IPS DF 6.9 (cell line): ENCODE measurements around the gene KCNK1.
"Not testable (repeated sequence)": the region's sequence is repeated elsewhere in the genome, so short reads cannot be mapped to it uniquely, and the experiment has no call there.

Experiments used
- DNase-seq: peaks from one replicate; pipeline ENCODE4 v3.0.0-alpha.2; 2013; ENCODE audit warnings: low read depth, low spot score
- H3K27ac ChIP-seq: one replicate; pipeline ENCODE4 v1.5.1; 2013; ENCODE audit warnings: low read length, control low read depth
- H3K27me3 ChIP-seq: 2 replicates; pipeline ENCODE4 v1.6.1; 2013; ENCODE audit warnings: mild to moderate bottlenecking, low read length; ENCODE audit not compliant: control insufficient read depth, insufficient read depth
- H3K36me3 ChIP-seq: 2 replicates; pipeline ENCODE4 v1.6.1; 2013; ENCODE audit warnings: low read length; ENCODE audit not compliant: control insufficient read depth, insufficient read depth
- H3K4me1 ChIP-seq: 2 replicates; pipeline ENCODE4 v1.6.1; 2013; ENCODE audit warnings: low read length; ENCODE audit not compliant: control insufficient read depth, insufficient read depth
- H3K4me3 ChIP-seq: 2 replicates; pipeline ENCODE4 v1.5.1; 2013; ENCODE audit warnings: mild to moderate bottlenecking, low read length
- H3K9me3 ChIP-seq: 2 replicates; pipeline ENCODE4 v1.6.1; 2013; ENCODE audit warnings: low read length, inconsistent platforms; ENCODE audit not compliant: control insufficient read depth, insufficient read depth
- WGBS: extraction: QIAGEN DNeasy Blood & Tissue Kit; methylation state at CpG from one replicate; pipeline ENCODE4 v1.1.7; 2013; ENCODE audit warnings: mixed read lengths, missing lambda C conversion rate; ENCODE audit not compliant: insufficient read length, insufficient coverage; 5-methylcytosine and 5-hydroxymethylcytosine counted together

KCNK1 gene

DNA sequence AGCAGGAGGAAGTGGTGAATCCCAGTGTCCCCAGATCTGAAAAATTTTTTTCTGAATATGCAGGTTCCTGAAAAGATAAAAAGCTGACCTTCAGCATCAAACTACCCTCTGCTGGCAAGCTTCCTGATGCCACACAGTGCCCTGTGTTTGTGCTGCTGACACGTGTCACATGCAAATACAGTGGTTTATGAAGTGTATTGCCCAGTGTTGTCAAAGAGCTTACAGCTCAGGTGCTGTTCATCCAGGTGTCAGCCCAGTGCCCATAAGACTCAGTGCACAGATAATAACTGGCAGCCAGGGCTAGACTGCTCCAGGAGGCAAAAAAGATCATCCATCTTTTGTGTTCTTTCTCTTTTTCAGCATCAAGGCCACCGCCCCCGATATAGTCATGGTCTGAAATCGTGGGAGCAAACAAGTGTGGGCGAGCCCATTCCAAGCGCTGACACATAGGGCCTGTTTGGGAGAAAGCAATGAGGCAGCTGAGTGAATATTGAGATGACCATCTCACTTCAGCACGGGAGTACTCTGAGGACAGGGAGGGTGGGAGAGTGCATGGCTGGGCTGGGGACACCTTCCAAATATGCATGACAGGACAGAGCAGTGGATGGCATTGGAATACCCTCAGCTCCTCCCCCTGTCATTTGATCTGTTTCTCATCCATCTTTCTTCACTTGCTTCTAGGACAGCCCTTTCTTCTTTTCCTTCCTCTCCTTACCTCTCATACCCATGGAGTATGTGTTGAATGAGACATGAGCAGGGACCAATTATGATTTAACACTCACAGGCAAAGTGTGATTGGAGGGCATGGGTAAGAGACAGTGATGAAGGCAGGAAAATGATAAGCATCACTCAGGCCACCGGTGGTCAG, 6.4 kb upstream of the KCNK1 start:
- Histone ChIP-seq H3K27me3 (no peaks in the 10 kb centered on the region), H3K4me3 (no peak overlapping the region), H3K27ac (no peak overlapping the region), H3K4me1 (no peaks in the 10 kb centered on the region), H3K9me3 (no peaks in the 10 kb centered on the region), H3K36me3 (no peaks in the 10 kb centered on the region)
- WGBS = no CpG with 5 or more reads among the region's 8 CpGs
- no peak for DNase-seq

DNA sequence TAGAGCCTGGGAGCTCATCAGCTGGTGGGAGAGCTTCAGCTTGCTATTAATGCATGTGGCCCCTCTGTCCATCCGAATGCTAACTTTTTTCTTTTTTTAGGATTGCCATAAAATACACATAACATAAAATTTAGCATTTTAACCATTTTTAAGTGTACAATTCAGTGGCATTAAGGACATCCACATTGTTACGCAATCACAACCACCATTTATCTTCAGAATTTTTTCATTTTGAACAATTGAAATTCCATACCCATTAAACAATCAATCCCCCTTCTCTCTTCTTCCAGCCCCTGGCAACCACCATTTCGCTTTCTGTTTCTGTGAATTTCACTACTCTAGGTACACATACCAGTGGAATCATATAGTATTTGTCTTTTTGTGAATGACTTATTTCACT, 4.9 kb upstream of the KCNK1 start:
- Histone ChIP-seq H3K9me3 (no peaks in the 10 kb centered on the region), H3K4me1 (no peaks in the 10 kb centered on the region), H3K4me3 (no peak overlapping the region), H3K27ac (no peak overlapping the region), H3K36me3 (no peaks in the 10 kb centered on the region), H3K27me3 (no peaks in the 10 kb centered on the region)
- DNase-seq = no peak
- WGBS = no CpG with 5 or more reads among the region's 3 CpGs

DNA sequence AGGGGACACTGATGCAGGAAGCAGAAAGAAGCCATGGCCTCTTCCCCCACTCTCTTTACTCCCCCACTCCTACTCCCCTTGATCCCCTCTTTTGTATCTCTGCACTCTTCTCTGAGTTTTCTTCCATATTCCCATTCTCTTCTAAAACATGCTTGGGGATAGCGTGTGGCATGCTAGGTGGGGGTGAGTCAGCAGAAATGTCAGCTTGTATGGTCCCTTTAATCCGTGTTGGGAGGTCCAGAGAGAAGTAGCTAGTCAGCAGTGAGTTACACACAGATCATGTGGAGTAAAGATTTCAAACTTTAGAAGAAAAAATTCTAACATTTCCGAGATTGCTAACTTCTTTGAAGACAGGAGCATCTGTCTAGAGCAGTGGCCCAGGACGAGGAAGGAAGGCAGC, 4.0 kb upstream of the KCNK1 start:
- Histone ChIP-seq H3K36me3 (no peaks in the 10 kb centered on the region), H3K9me3 (no peaks in the 10 kb centered on the region), H3K4me1 (no peaks in the 10 kb centered on the region), H3K4me3 (no peak overlapping the region), H3K27me3 (no peaks in the 10 kb centered on the region), H3K27ac (no peak overlapping the region)
- no CpG with 5 or more reads among the region's 4 CpGs for WGBS
- no peak for DNase-seq

DNA sequence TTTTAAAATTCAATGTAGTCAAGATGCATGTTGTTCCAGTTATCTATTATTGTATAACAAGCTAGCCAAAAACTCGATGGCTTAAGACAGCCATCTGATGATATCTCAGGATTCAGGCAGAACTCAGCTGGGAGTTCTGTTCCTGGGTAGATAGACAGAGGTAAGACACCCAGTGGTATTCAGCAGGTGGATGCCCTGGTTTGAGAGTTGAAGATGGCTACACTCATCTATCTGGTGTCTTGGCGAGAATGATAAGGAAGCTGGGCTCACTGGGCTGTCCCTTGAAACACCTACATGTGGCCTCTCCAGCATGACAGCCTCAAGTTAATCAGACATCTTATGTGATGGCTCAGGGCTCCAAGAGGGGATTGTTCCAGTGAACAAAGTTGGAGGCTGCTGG, 3.3 kb upstream of the KCNK1 start:
- Histone ChIP-seq H3K27ac (no peak overlapping the region), H3K4me3 (no peak overlapping the region), H3K9me3 (no peaks in the 10 kb centered on the region), H3K4me1 (no peaks in the 10 kb centered on the region), H3K27me3 (no peaks in the 10 kb centered on the region; the same call in 1 of the 2 replicates), H3K36me3 (no peaks in the 10 kb centered on the region)
- WGBS = no CpG with 5 or more reads among the region's 2 CpGs
- no peak for DNase-seq

DNA sequence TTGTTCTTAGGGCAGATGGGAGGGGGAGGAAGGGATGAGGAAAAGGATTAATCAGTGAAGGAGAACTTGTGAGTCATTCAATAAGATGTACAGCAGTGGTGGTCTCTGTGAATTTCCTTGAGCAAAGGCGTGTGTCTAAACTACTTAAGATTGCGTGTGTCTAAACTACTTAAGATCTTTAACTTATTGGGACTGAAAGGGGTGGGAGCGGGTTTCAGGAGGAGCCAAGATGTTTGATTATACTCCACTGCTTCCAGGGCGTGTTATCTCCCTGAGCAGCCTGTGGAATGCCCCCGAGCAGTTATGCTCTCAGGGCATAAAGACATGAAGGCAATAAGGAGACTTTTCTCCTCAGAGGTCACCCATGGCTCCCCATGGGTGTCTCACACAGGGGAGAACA, 2.5 kb upstream of the KCNK1 start:
- not testable (repeated sequence) for H3K27ac ChIP-seq, H3K4me3 ChIP-seq, H3K9me3 ChIP-seq, DNase-seq, H3K27me3 ChIP-seq, H3K36me3 ChIP-seq, H3K4me1 ChIP-seq
- WGBS = no CpG with 5 or more reads among the region's 5 CpGs

DNA sequence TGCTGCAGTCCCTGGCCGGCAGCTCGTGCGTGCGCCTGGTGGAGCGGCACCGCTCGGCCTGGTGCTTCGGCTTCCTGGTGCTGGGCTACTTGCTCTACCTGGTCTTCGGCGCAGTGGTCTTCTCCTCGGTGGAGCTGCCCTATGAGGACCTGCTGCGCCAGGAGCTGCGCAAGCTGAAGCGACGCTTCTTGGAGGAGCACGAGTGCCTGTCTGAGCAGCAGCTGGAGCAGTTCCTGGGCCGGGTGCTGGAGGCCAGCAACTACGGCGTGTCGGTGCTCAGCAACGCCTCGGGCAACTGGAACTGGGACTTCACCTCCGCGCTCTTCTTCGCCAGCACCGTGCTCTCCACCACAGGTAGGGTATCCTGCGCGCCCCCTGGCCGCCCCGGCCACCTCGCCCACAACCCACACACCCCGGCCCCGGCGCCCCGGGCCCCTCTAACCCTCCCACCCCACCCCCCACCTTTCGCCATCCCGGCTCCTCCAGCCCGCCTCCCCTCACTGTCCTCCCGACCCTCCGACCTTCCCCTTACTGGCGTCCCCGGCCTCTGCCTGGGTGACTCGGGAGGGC, 352 bp downstream of the KCNK1 start:
- no peak for DNase-seq
- Histone ChIP-seq H3K9me3 (no peaks in the 10 kb centered on the region), H3K4me3 (peak overlapping the region; percentile 36; the same call in 1 of the 2 replicates), H3K27ac (no peak overlapping the region), H3K27me3 (no peaks in the 10 kb centered on the region; the same call in 1 of the 2 replicates), H3K36me3 (no peaks in the 10 kb centered on the region), H3K4me1 (no peaks in the 10 kb centered on the region)
- no CpG with 5 or more reads among the region's 43 CpGs for WGBS

DNA sequence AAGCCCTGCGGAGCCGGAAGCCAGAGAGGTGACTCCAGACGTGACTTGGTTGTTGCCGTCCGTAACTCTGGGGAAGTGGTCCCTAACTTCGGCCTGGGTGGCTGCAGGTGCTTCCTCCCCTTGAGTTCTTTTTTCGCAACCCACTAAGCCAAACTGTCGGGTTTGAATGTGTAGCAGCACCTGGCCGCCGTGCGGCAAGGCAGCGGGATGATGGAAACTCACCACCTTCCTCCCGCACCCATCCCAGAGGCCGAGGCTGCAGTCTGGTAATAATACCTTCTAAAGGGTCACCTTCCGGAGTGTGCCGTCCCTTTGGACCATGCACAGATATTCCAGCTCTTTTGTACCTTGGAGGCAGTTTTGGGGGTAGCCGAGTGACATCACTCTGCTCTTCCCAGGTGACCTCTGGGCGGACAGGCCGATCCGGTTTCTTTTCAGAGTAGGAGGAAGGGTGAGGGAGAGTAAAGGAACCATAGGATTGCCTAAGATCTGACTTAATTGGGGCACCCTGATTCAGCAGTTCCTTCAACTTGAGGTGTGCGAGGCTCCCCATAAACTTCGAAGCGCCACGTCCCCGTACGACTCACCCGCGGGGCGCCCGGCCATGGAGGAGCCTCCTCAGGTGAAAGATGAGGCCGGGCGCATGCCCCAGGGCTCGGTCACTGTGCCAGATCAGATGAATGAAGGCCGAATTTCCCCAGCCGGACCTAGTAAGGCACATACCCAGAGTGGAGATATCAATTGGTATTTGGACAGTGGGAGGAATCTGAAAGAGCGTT, 1.0 kb downstream of the KCNK1 start:
- Histone ChIP-seq H3K27me3 (no peaks in the 10 kb centered on the region; the same call in 1 of the 2 replicates), H3K9me3 (no peaks in the 10 kb centered on the region), H3K4me3 (peak overlapping the region; percentile 36; the same call in 1 of the 2 replicates), H3K36me3 (no peaks in the 10 kb centered on the region), H3K27ac (no peak overlapping the region), H3K4me1 (no peaks in the 10 kb centered on the region)
- no CpG with 5 or more reads among the region's 36 CpGs for WGBS
- DNase-seq = no peak

DNA sequence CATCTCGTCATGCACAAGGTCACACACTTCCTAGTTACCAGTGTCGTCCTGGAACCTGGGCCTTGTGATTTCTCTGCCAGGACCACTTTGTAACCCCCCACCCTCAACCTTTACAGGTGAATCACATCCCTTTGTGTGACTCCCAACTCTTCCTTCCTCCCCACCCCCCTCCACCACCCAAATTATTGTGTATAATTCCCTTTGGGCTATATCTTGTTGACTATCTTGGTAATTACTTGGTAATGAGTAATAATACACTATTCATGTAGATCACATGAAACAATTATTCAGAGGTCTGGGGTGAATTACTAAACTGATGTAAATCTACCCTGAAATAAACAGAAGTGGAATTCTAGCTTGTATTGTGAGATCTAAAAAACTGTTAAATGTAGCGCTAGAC, 1.7 kb downstream of the KCNK1 start:
- H3K27ac ChIP-seq = no peak overlapping the region
- peak overlapping the region; percentile 36; the same call in 1 of the 2 replicates for H3K4me3 ChIP-seq
- no peaks in the 10 kb centered on the region for H3K4me1 ChIP-seq
- H3K9me3 ChIP-seq = no peaks in the 10 kb centered on the region
- WGBS = no CpG with 5 or more reads among the region's 3 CpGs
- DNase-seq = no peak
- no peaks in the 10 kb centered on the region for H3K36me3 ChIP-seq
- no peaks in the 10 kb centered on the region; the same call in 1 of the 2 replicates for H3K27me3 ChIP-seq

DNA sequence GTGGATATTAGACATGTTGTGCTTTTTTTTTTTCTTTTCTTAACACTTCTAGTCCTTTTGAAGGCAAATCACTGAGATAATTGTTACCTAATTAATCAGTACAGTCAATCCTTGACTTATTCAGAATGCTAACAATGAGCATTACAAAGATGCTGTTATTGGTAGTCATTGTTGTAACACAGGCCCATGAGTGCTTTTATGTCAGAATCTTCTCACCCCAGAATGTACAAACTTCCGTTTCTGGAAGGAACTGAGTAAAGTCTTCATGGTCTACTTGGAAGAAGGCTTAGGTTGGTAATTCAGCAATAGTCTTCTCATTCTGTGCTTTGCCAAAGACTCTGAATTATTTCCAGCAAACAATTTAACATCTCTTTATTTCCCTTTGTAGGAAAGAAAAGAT, 3.1 kb downstream of the KCNK1 start:
- Histone ChIP-seq H3K27ac (no peak overlapping the region), H3K36me3 (no peaks in the 10 kb centered on the region), H3K4me3 (no peak overlapping the region), H3K4me1 (no peaks in the 10 kb centered on the region), H3K27me3 (no peaks in the 10 kb centered on the region; the same call in 1 of the 2 replicates), H3K9me3 (no peaks in the 10 kb centered on the region)
- no CpG with 5 or more reads among the region's 1 CpG for WGBS
- no peak for DNase-seq

DNA sequence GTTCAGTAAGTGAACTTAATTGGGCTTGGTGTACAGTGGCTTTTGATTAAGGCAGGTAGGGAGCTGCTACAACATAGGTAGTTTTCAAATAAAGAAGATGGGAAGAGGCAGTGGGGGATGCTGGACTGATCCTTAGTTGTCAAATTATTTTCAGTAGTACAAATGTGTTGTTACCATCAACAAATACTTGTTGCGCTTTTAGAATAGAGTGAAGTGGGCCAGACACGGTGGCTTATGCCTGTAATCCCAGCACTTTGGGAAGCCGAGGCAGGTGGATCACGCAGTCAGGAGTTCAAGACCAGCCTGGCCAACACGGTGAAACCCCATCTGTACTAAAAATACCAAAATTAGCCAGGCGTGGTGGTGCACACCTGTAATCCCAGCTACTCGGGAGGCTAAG, 5.5 kb downstream of the KCNK1 start:
- not testable (repeated sequence) for H3K27ac ChIP-seq, H3K27me3 ChIP-seq

More for the DNA sequence above, 5.5 kb downstream of the KCNK1 start:
- no CpG with 5 or more reads among the region's 7 CpGs for WGBS
- H3K4me3 ChIP-seq, H3K36me3 ChIP-seq, H3K9me3 ChIP-seq, DNase-seq, H3K4me1 ChIP-seq: not testable (repeated sequence)
